Central memory CD8-positive, alpha-beta T cell (primary cell): ENCODE measurements around the gene PAK6.
A peak's percentile ranks its signal among the peaks of the same experiment; 100 is the strongest.

Experiments used
- ATAC-seq: fragments of 150-1000 bp; cut with Tn5 transposase; replicated peaks from 2 replicates; pipeline ENCODE4 v1.10.0; 2022; ENCODE audit warnings: mild to moderate bottlenecking, moderate FRiP score, moderate number of reproducible peaks; ENCODE audit not compliant: poor library complexity, severe bottlenecking; ENCODE audit errors: extremely low read depth
- DNase-seq, 2 donors: peaks; one replicate each; pipeline ENCODE4 v3.0.0; 2021; ENCODE audit warnings: low spot score in 2 of 2
- H3K27ac Mint-ChIP-seq: one replicate; pipeline ENCODE4 v1.8.0; 2022; ENCODE audit warnings: low read depth, mild to moderate bottlenecking, moderate library complexity, mixed read lengths
- H3K27me3 Mint-ChIP-seq: one replicate; pipeline ENCODE4 v1.8.0; 2022; ENCODE audit warnings: mixed read lengths
- H3K36me3 Mint-ChIP-seq: one replicate; pipeline ENCODE4 v1.8.0; 2022; ENCODE audit warnings: mild to moderate bottlenecking, moderate library complexity, mixed read lengths; ENCODE audit not compliant: insufficient read depth
- H3K4me1 Mint-ChIP-seq: one replicate; pipeline ENCODE4 v1.8.0; 2022; ENCODE audit warnings: mixed read lengths
- H3K4me3 Mint-ChIP-seq: one replicate; pipeline ENCODE4 v1.8.0; 2022; ENCODE audit warnings: mild to moderate bottlenecking, moderate library complexity, mixed read lengths
- H3K9me3 Mint-ChIP-seq: one replicate; pipeline ENCODE4 v1.8.0; 2022; ENCODE audit warnings: mixed read lengths

The PAK6 gene

DNA sequence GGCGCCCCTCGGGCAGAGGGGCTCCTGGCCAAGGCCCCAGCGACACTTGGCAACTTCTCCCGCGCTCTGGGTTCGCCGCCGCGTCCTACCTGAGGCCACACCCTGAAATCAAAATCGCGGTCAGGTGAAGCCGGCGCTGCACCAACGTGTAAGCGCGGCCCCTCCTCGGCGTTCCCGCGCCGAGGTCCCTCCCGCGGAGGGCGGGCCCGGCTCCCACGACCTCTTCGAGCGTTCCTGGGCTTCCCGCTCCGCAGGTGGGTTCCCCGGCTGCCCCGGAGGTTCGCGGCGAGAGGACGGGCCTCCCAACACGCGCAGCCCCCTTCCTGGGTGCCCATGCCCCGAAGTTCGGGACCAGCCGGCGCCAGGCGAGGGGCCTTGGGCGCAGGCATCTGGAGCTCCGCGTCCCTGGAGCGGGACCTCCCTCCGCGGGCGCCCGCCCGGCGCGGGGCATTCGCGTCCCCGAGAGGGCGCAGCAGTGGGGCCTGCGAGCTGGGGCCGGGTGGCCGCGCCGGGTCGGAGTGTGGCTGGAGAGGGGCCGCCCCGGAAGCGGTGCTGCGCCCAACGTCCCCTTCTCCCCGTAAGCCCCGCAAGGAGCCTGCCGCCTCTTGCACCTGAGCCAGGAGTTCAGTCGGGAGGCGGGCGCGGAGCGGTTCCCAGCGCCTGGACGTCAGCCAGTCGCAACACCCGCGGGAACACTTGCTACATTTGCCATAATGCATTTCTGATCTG, 13.7 kb downstream of the PAK6 start:
- Mint-ChIP-seq H3K36me3 (peaks cover 2% of the 10 kb centered on the region), H3K27ac (peak overlapping the region; percentile 76), H3K27me3 (peaks cover 26% of the 10 kb centered on the region), H3K4me3 (peak overlapping the region; percentile 89), H3K4me1 (peaks cover 22% of the 10 kb centered on the region), H3K9me3 (no peaks in the 10 kb centered on the region)
- DNase-seq (no peak), ATAC-seq (no peak)

GRCh38 chr15:40253167-40253790, 14.4 kb downstream of the PAK6 start:
- no peak for ATAC-seq
- H3K27ac Mint-ChIP-seq: peak overlapping the region; percentile 76

DNA sequence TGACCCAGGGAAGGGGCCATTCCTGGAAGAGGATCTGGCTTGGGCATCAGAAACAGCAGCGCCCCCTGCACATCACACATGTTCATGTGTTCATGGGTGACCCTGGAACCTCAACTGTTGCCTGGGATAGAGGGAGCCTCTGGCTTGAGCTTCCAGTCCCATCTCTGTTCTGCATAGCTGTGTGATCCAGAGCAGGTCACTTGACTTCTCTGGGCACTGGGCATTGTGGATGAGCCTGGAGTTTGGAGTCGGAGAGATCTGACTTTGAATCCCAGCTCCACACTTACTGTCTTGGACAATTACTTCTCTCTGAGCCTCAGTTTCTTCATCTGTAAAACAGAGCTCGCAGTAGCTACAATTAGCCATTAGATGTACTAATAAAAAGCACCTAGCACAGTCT, 15.6 kb downstream of the PAK6 start:
- Mint-ChIP-seq H3K36me3 (peaks cover 3% of the 10 kb centered on the region), H3K27ac (no peak overlapping the region), H3K4me3 (peak overlapping the region; percentile 89), H3K9me3 (no peaks in the 10 kb centered on the region), H3K4me1 (peaks cover 22% of the 10 kb centered on the region), H3K27me3 (peaks cover 26% of the 10 kb centered on the region)
- no peak for DNase-seq
- no peak for ATAC-seq

More at GRCh38 chr15:40253167-40253790, 14.4 kb downstream of the PAK6 start:
- Mint-ChIP-seq H3K9me3 (no peaks in the 10 kb centered on the region), H3K4me1 (peaks cover 22% of the 10 kb centered on the region), H3K4me3 (peak overlapping the region; percentile 89), H3K27me3 (peaks cover 26% of the 10 kb centered on the region), H3K36me3 (peaks cover 2% of the 10 kb centered on the region)
- DNase-seq: no peak

DNA sequence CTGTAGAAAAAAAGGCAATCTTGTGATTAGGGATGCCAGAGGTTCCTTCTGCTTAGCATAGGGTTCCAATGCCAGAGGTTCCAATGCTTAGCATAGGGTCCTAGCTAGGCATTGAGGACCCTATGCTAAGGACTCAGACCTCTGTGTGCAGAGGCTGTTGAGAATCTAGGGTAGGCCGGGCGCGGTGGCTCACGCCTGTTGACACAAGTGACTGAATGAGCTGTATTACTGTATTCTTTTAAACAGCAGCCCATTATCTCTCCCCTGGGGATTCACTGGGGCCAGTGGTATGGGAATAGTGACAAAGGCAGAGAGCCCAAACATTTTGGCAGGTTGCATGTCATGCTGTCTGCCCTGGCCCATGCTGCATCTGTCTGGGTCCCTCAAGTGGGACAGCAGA, 16.2 kb downstream of the PAK6 start:
- H3K27me3 Mint-ChIP-seq: peaks cover 26% of the 10 kb centered on the region
- no peaks in the 10 kb centered on the region for H3K9me3 Mint-ChIP-seq
- peaks cover 3% of the 10 kb centered on the region for H3K36me3 Mint-ChIP-seq
- no peak overlapping the region for H3K27ac Mint-ChIP-seq
- ATAC-seq: no peak
- H3K4me1 Mint-ChIP-seq: peaks cover 22% of the 10 kb centered on the region
- no peak overlapping the region for H3K4me3 Mint-ChIP-seq
- no peak for DNase-seq

- Mint-ChIP-seq H3K4me1 (peaks cover 22% of the 10 kb centered on the region), H3K36me3 (peaks cover 3% of the 10 kb centered on the region), H3K27me3 (peaks cover 16% of the 10 kb centered on the region), H3K9me3 (no peaks in the 10 kb centered on the region), H3K4me3 (no peak overlapping the region), H3K27ac (peak overlapping the region; percentile 22)
- ATAC-seq (peak; percentile 95), DNase-seq (peak in 1 of 2 donors; percentile 27)
Observed at GRCh38 chr15:40256638-40257235, 17.9 kb downstream of the PAK6 start.

GRCh38 chr15:40257656-40258450, 19.0 kb downstream of the PAK6 start:
- H3K4me1 Mint-ChIP-seq: peaks cover 20% of the 10 kb centered on the region
- peaks cover 15% of the 10 kb centered on the region for H3K27me3 Mint-ChIP-seq
- no peaks in the 10 kb centered on the region for H3K9me3 Mint-ChIP-seq
- H3K36me3 Mint-ChIP-seq: peaks cover 3% of the 10 kb centered on the region
- no peak overlapping the region for H3K4me3 Mint-ChIP-seq
- ATAC-seq (no peak), DNase-seq (no peak)
- H3K27ac Mint-ChIP-seq: no peak overlapping the region

DNA sequence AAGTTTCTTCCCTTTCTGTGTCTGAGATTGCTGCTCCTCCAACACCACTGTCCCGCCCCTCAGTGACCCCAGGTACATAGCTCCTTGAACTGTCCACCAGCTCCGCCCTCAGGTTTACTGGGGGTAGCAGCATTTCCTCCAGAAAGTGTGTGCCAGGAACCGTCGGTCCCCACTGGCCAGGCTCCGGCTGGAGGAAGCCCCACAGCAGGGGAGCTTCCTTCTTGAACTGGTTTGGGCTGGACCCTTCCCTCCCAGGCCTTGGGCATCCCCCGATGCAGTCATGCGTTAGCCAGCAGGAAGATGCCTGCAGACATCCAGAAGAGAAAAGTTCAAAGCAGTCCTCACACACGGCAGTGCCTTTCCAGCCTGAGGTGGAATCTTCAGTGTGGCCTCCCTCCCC, 19.7 kb downstream of the PAK6 start:
- ATAC-seq: no peak
- peaks cover 13% of the 10 kb centered on the region for H3K4me1 Mint-ChIP-seq
- H3K9me3 Mint-ChIP-seq: no peaks in the 10 kb centered on the region
- H3K36me3 Mint-ChIP-seq: peaks cover 3% of the 10 kb centered on the region
- H3K4me3 Mint-ChIP-seq: no peak overlapping the region
- H3K27me3 Mint-ChIP-seq: peaks cover 8% of the 10 kb centered on the region
- H3K27ac Mint-ChIP-seq: no peak overlapping the region
- DNase-seq: no peak

DNA sequence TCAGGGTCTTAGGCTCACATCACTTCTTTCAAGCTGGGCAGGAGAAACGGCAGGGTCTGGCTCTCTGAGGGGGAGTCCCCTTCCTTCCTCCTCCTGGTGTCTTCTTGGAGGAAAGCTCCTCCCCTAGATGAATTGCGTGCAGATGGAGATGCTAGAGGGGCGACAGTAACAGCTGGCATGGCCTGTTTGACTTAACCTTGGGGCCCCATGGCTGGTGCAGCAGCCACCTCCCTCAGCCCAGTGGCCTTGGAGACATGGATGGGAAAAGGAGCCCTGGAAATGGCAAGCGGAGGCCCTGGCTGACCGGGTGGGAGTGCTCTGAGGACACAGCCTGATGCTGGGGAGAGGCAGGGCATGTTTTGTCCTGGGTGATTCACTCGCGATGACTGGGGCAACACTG, 20.2 kb downstream of the PAK6 start:
- no peaks in the 10 kb centered on the region for H3K9me3 Mint-ChIP-seq
- peaks cover 4% of the 10 kb centered on the region for H3K27me3 Mint-ChIP-seq
- peaks cover 3% of the 10 kb centered on the region for H3K36me3 Mint-ChIP-seq
- peaks cover 9% of the 10 kb centered on the region for H3K4me1 Mint-ChIP-seq
- DNase-seq: no peak
- H3K27ac Mint-ChIP-seq: no peak overlapping the region
- H3K4me3 Mint-ChIP-seq: no peak overlapping the region
- no peak for ATAC-seq

GRCh38 chr15:40263024-40263754, 24.3 kb downstream of the PAK6 start:
- H3K27ac Mint-ChIP-seq: no peak overlapping the region
- H3K36me3 Mint-ChIP-seq: peaks cover 1% of the 10 kb centered on the region
- H3K9me3 Mint-ChIP-seq: no peaks in the 10 kb centered on the region
- DNase-seq: no peak
- no peaks in the 10 kb centered on the region for H3K4me1 Mint-ChIP-seq
- H3K4me3 Mint-ChIP-seq: no peak overlapping the region
- ATAC-seq: no peak
- no peaks in the 10 kb centered on the region for H3K27me3 Mint-ChIP-seq

DNA sequence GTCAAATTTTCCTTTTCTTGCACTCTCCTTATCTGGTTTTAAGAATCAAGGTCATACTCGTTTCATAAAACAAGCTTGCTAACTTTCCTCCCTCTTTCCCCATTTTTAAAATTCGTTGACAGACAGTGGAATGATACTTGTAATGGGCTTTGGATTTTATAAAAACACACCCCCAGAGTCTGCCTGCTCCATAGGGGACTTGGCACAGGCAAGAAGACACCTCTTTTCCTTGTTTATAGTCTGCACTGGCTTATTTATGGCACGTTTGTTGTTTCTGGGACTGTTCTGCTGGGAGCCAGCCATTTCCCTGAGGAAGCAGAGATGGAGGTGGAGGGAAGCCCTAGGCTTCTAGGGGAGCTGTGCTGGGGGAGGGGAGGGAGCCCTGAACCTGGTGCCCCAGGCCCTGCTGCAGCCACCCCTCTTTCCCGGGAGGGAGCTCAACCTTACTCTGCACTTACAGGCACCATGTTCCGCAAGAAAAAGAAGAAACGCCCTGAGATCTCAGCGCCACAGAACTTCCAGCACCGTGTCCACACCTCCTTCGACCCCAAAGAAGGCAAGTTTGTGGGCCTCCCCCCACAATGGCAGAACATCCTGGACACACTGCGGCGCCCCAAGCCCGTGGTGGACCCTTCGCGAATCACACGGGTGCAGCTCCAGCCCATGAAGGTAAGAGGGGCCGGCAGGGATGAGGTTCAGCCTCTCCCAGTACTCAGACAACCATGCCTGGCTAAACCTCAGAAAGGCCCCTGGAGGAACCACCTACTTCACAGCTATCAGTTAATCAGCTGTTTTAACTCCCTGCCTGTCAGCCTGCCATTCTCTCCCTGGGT, 25.7 kb downstream of the PAK6 start:
- DNase-seq: no peak
- Mint-ChIP-seq H3K4me3 (no peak overlapping the region), H3K9me3 (no peaks in the 10 kb centered on the region), H3K36me3 (no peaks in the 10 kb centered on the region), H3K27me3 (no peaks in the 10 kb centered on the region), H3K27ac (no peak overlapping the region), H3K4me1 (no peaks in the 10 kb centered on the region)
- ATAC-seq: no peak

- H3K36me3 Mint-ChIP-seq: no peaks in the 10 kb centered on the region
- ATAC-seq (no peak), DNase-seq (no peak)
- H3K27ac Mint-ChIP-seq: no peak overlapping the region
- no peak overlapping the region for H3K4me3 Mint-ChIP-seq
- no peaks in the 10 kb centered on the region for H3K27me3 Mint-ChIP-seq
- H3K4me1 Mint-ChIP-seq: no peaks in the 10 kb centered on the region
- H3K9me3 Mint-ChIP-seq: no peaks in the 10 kb centered on the region
Observed at GRCh38 chr15:40265355-40265754, 26.5 kb downstream of the PAK6 start.
